HepG2 (cell line): ENCODE results near the gene SRXN1. TPM values are rescaled to one million over a fixed set of nuclear protein-coding genes. Genes with fewer than 3 reads are reported as not detected.

Source experiments
- ATAC-seq: fragments of 200-7000 bp; cut with Tn5 transposase; 3 replicates; pipeline ENCODE4 v1.9.1; 2020; ENCODE audit warnings: mild to moderate bottlenecking, moderate library complexity
- BruUV-seq: library from RNA; stranded (reverse); fragments of 400-500 nt; replicated peaks from 2 replicates; lab custom pipeline; 2021; lab: Mats Ljungman, UMichigan
- CTCF ChIA-PET: fragments of 300-600 bp; formaldehyde crosslinking; extraction: SDS; loops from one replicate; lab custom pipeline; 2021; ENCODE audit warnings: low total read pairs, inconsistent platforms, low intra/inter-chr PET ratio; lab: Yijun Ruan, JAX
- POLR2A ChIA-PET: fragments of 350-600 bp; sonication (Branson Sonifier 250); formaldehyde crosslinking; loops from one replicate; lab custom pipeline; 2020; ENCODE audit warnings: antibody characterized with exemption, inconsistent platforms; lab: Yijun Ruan, JAX
- DNase-seq: peaks from one replicate; pipeline ENCODE4 v3.0.0-alpha.2; 2015; ENCODE audit warnings: low spot score
- FAIRE-seq: peaks from 3 replicates; lab custom pipeline; 2011; peaks lifted over from hg19 to GRCh38; lab: Jason Lieb, UNC
- H2AFZ ChIP-seq: one replicate; pipeline ENCODE4 v1.6.1; 2011; ENCODE audit warnings: low read length, inconsistent platforms
- H3K27ac ChIP-seq: fragments of 300-600 bp; 3 replicates; pipeline ENCODE4 v1.8.0; 2011; ENCODE audit warnings: mixed run types, mild to moderate bottlenecking, mixed read lengths, low read length, inconsistent platforms; ENCODE audit not compliant: insufficient read depth; ENCODE audit errors: extremely low read length
- H3K27me3 ChIP-seq, 2 experiments: fragments of 200-600 bp in 1 of 2; 2 replicates in 1 of 2; 3 replicates in 1 of 2; pipeline versions ENCODE4 v1.6.0 to v1.8.0; 2011; ENCODE audit warnings: low read length in 2 of 2, mild to moderate bottlenecking in 2 of 2, moderate library complexity in 2 of 2, inconsistent platforms in 1 of 2; ENCODE audit not compliant: insufficient read depth in 2 of 2, control insufficient read depth in 1 of 2
- H3K36me3 ChIP-seq, 2 experiments: fragments of 200-600 bp in 1 of 2; replicated peaks in 1 of 2; 2 replicates in 1 of 2; 3 replicates in 1 of 2; pipeline versions ENCODE4 v1.5.1 to v1.8.0; 2011; ENCODE audit warnings: low read length in 2 of 2, inconsistent platforms in 1 of 2; ENCODE audit not compliant: insufficient read depth in 2 of 2, control insufficient read depth in 1 of 2
- H3K4me1 ChIP-seq: 2 replicates; pipeline ENCODE4 v1.5.1; 2012; ENCODE audit warnings: low read length, inconsistent platforms; ENCODE audit not compliant: insufficient read depth
- H3K4me2 ChIP-seq: 2 replicates; pipeline ENCODE4 v1.6.0; 2011; ENCODE audit warnings: low read depth, low read length, inconsistent platforms
- H3K4me3 ChIP-seq, 3 experiments: fragments of 200-600 bp in 1 of 3; sonication (generic), shearing (Covaris generic) in 1 of 3; replicated peaks in 1 of 3; 2 replicates each; pipeline ENCODE4 v1.5.1; 2011 to 2016; ENCODE audit warnings: low read length in 3 of 3, inconsistent platforms in 2 of 3, low read depth in 2 of 3, mild to moderate bottlenecking in 2 of 3, control low read depth in 1 of 3, mixed read lengths in 1 of 3; ENCODE audit not compliant: insufficient read depth in 1 of 3
- H3K79me2 ChIP-seq: one replicate; pipeline ENCODE4 v1.6.1; 2011; ENCODE audit warnings: low read length, inconsistent platforms; ENCODE audit not compliant: insufficient read depth
- H3K9ac ChIP-seq: 2 replicates; pipeline ENCODE4 v1.6.0; 2011; ENCODE audit warnings: mild to moderate bottlenecking, low read depth, low read length, inconsistent platforms; ENCODE audit not compliant: insufficient read depth
- H3K9me3 ChIP-seq: 2 replicates; pipeline ENCODE4 v1.5.1; 2012; ENCODE audit warnings: mild to moderate bottlenecking, low read length
- H4K20me1 ChIP-seq: 2 replicates; pipeline ENCODE4 v1.6.0; 2011; ENCODE audit warnings: inconsistent platforms, mild to moderate bottlenecking, low read length, moderate library complexity; ENCODE audit not compliant: insufficient read depth
- DNMT3B ChIP-seq: conservative IDR thresholded peaks from 2 replicates; pipeline ENCODE4 v1.6.1; 2016; ENCODE audit warnings: missing biosample characterization, control low read depth
- KDM5B ChIP-seq: sonication (generic); formaldehyde crosslinking; IDR thresholded peaks from 2 replicates; pipeline ENCODE4 v1.4.0; 2020; ENCODE audit warnings: missing genetic modification reagents, mild to moderate bottlenecking, borderline replicate concordance
- NAIF1 ChIP-seq: sonication (generic); formaldehyde crosslinking; IDR thresholded peaks from 2 replicates; pipeline ENCODE4 v1.5.0; 2020; ENCODE audit warnings: mild to moderate bottlenecking, missing genetic modification reagents, borderline replicate concordance
- NFE2L1 ChIP-seq: sonication (generic); formaldehyde crosslinking; IDR thresholded peaks from 2 replicates; pipeline ENCODE4 v1.4.0; 2020; ENCODE audit warnings: missing genetic modification reagents, mild to moderate bottlenecking, borderline replicate concordance
- ZNF230 ChIP-seq: sonication (generic); formaldehyde crosslinking; IDR thresholded peaks from 2 replicates; pipeline ENCODE4 v1.4.0; 2020; ENCODE audit warnings: mild to moderate bottlenecking, missing genetic modification reagents
- ZNF550 ChIP-seq: sonication (generic); formaldehyde crosslinking; IDR thresholded peaks from 2 replicates; pipeline ENCODE4 v1.4.0; 2020; ENCODE audit warnings: mild to moderate bottlenecking, missing genetic modification reagents, borderline replicate concordance
- ZNF7 ChIP-seq: IDR thresholded peaks from 2 replicates; pipeline ENCODE4 v1.6.1; 2016; ENCODE audit warnings: missing biosample characterization, missing genetic modification reagents
- WGBS: methylation state at CpG from one replicate; pipeline ENCODE4 v1.1.6; 2017; ENCODE audit warnings: low lambda C conversion rate; 5-methylcytosine and 5-hydroxymethylcytosine counted together
- in situ Hi-C: cut with HindIII; loops from 2 replicates; pipeline ENCODE4 v1.10.0; 2017; ENCODE audit warnings: low pct_unique_long_range_greater_than_20kb; ENCODE audit not compliant: extremely low pct_ligation_motif_present
- intact Hi-C: fragments of 100-400 bp; cut with micrococcal nuclease; formaldehyde crosslinking; loops from one replicate; pipeline ENCODE4 v1.10.0; 2022; ENCODE audit not compliant: unreplicated experiment
- polyA plus RNA-seq, 8 experiments: library from polyadenylated mRNA; depleted of rRNA in 3 of 8; stranded (reverse) in 7 of 8; unstranded in 1 of 8; fragments of >200 nt; fragmentation: Illumina TruSeq in 4 of 8; extraction: Trizol in 4 of 8; gene quantifications; 2 replicates each; pipeline versions ENCODE4 v1.2.1 to v1.2.3, GENCODE V29; 2011 to 2016; ENCODE audit warnings: low read depth in 4 of 8, missing spikeins in 1 of 8, mixed read lengths in 1 of 8; ENCODE audit not compliant: insufficient read depth in 1 of 8
- total RNA-seq, 5 experiments: library from RNA; depleted of rRNA; stranded (reverse); fragments of >200 nt; fragmentation: Illumina TruSeq; extraction: Trizol; gene quantifications; 2 replicates each; pipeline ENCODE4 v1.2.3, GENCODE V29; 2016; ENCODE audit warnings: low read depth in 1 of 5
- TF ChIP-seq, protein P1 (sequence below): sonication (generic); formaldehyde crosslinking; IDR thresholded peaks from 2 replicates; pipeline ENCODE4 v1.5.0; 2020; ENCODE audit warnings: mild to moderate bottlenecking, missing genetic modification reagents, borderline replicate concordance
- TF ChIP-seq, protein P2 (sequence below): sonication (generic); formaldehyde crosslinking; IDR thresholded peaks from 2 replicates; pipeline ENCODE4 v1.8.1; 2023; ENCODE audit warnings: mild to moderate bottlenecking, moderate library complexity, missing genetic modification reagents

SRXN1 gene
- total and polyA plus RNA-seq, 2 of the 13 experiments (the other 11 are each of a cell fraction or from before 2014, with no cell fraction given) = 29.9 to 87.7 TPM

DNA sequence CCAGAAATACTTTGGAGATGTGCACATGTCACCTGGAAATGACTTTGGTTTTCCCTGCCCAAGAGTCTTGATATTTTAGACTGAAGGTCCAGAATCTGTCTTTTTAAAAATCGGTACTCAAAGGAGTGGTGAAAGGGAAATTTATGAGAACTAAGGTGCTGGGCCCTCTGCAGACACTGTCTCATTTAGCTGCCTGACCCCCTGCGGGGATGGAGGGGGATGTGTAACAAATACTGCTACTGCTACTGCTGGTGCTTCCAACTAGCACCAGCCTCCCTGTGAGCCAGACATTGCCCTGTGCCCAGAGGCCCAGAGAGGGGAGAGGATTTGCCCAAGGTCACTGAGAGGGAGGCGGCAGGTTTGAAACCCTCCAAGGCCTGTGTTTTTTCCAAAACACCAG is 15.6 kb upstream of the SRXN1 start:
- H3K4me2 ChIP-seq = no peak overlapping the region
- H3K9me3 ChIP-seq = no peaks in the 10 kb centered on the region
- H3K79me2 ChIP-seq = no peaks in the 10 kb centered on the region
- ChIA-PET POLR2A (no interaction called here), CTCF (interaction anchor here (1.9 to 3.9 kb wide), 2 partner anchors 23 to 107 kb away, joined by 12 to 32 read pairs; no protein-coding TSS in a partner anchor)
- in situ Hi-C loops (no loop called here), intact Hi-C loops (no loop called here)
- DNase-seq (no peak), FAIRE-seq (no peak), ATAC-seq (no peak)
- H3K4me1 ChIP-seq = peaks cover 6% of the 10 kb centered on the region
- BruUV-seq = no TSS peak
- WGBS = 4% methylated on average over 3 of the region's 3 CpGs
- no peaks in the 10 kb centered on the region for H3K36me3 ChIP-seq
- H3K27me3 ChIP-seq = peaks cover 12 to 63% of the 10 kb centered on the region in 2 experiments; a peak in 4 of 5 replicates
- H3K4me3 ChIP-seq = no peak overlapping the region
- no peak for TF ChIP-seq ZNF550
- TF ChIP-seq DNMT3B (CRISPR knock-in tag) = no peak
- TF ChIP-seq ZNF230 = no peak
- no peak overlapping the region for H2AFZ ChIP-seq
- no peak overlapping the region for H3K9ac ChIP-seq
- peaks cover 5% of the 10 kb centered on the region; the same call in 1 of the 2 replicates for H4K20me1 ChIP-seq
- H3K27ac ChIP-seq = no peak overlapping the region

DNA sequence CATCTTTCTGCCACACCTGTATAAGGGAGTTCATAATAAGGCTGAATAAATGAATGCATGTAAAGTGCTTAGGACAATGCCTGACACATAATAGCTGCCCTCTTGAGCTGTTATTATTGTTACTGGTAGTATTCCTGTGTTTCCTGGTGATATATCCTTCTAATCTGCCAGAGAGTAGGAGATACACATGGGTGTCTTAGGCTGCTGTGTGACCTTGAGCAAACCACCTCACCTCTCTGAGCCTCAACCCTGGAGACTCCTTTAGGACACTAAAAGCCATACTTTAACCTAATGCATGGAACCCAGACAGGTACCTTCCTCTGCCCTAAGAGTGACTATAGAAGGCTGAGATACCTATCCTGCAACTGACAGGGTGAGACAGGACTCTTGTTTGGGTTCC is 15.1 kb upstream of the SRXN1 start:
- Histone ChIP-seq H3K27me3 (peaks cover 11 to 63% of the 10 kb centered on the region in 2 experiments; a peak in 4 of 5 replicates), H3K79me2 (no peaks in the 10 kb centered on the region), H3K4me2 (no peak overlapping the region), H3K4me1 (peaks cover 6% of the 10 kb centered on the region), H2AFZ (no peak overlapping the region), H3K27ac (no peak overlapping the region), H3K9me3 (no peaks in the 10 kb centered on the region), H3K4me3 (no peak overlapping the region), H3K36me3 (no peaks in the 10 kb centered on the region), H3K9ac (no peak overlapping the region), H4K20me1 (no peaks in the 10 kb centered on the region; the same call in 1 of the 2 replicates)
- POLR2A ChIA-PET = no interaction called here
- ATAC-seq (no peak), FAIRE-seq (peak; percentile 30), DNase-seq (no peak)
- intact Hi-C loops (no loop called here), in situ Hi-C loops (no loop called here)
- CTCF ChIA-PET = interaction anchor here (0.9 to 3.9 kb wide), 5 partner anchors 15 to 106 kb away, joined by 4 to 32 read pairs (median 12); partner anchors contain the start of gene SRXN1
- no TSS peak for BruUV-seq
- TF ChIP-seq, protein P1, sequence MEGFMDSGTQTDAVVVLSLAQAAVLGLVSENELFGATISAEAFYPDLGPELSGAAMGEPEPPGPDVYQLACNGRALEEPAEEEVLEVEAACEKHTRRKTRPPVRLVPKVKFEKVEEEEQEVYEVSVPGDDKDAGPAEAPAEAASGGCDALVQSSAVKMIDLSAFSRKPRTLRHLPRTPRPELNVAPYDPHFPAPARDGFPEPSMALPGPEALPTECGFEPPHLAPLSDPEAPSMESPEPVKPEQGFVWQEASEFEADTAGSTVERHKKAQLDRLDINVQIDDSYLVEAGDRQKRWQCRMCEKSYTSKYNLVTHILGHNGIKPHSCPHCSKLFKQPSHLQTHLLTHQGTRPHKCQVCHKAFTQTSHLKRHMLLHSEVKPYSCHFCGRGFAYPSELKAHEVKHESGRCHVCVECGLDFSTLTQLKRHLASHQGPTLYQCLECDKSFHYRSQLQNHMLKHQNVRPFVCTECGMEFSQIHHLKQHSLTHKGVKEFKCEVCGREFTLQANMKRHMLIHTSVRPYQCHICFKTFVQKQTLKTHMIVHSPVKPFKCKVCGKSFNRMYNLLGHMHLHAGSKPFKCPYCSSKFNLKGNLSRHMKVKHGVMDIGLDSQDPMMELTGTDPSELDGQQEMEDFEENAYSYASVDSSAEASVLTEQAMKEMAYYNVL (CRISPR knock-in tag) = no peak
- TF ChIP-seq NFE2L1 = no peak
- no peak for TF ChIP-seq KDM5B
- TF ChIP-seq, protein P2, sequence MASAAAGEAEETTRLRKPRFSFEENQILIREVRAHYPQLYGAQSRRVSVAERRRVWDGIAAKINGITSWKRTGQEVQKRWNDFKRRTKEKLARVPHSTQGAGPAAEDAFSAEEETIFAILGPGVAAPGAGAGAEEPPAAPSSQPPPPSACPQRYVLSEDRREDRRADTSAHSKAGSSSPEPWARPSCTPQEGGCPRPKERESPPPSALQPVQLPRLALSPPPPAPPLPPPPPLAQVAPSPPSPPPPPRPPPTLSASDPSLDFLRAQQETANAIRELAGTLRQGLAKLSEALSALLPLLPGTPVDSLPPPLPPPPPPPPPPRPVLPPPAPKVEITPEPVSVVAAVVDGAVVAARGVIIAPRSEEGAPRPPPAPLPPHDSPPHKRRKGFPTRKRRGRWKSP = no peak
- no peak for TF ChIP-seq NAIF1 (CRISPR knock-in tag)
- TF ChIP-seq ZNF7 (CRISPR knock-in tag) = no peak
